ENCODE data around the gene SLC35F3. TPM values are rescaled to one million over a fixed set of nuclear protein-coding genes. Genes with fewer than 3 reads are reported as not detected.

The SLC35F3 gene
- total and polyA plus RNA-seq, 9 of the 15 experiments (the other 6 are each of a cell fraction or from before 2014, with no cell fraction given): 0.04 to 0.07 (median 0.04) TPM; not detected in 6

GRCh38 chr1:233936842-233937241 lies 32.4 kb downstream of the SLC35F3 start:
- TF ChIP-seq MAFG (tag; conservative IDR thresholded peaks at IDR 0.05): peak; percentile 60; the same call in 1 of the 2 replicates
- peak; percentile 42 for TF ChIP-seq MAFF (IDR thresholded peaks at IDR 0.05; ENCODE audit: low read length)
- TF ChIP-seq ZNF316 (IDR thresholded peaks at IDR 0.05): peak; percentile 56
- TF ChIP-seq C11orf30 (IDR thresholded peaks at IDR 0.05; ENCODE audit: low read depth): peak; percentile 58; the same call in 1 of the 2 replicates
- TF ChIP-seq BCOR (IDR thresholded peaks at IDR 0.05): no peak
- TF ChIP-seq RUNX1 (IDR thresholded peaks at IDR 0.05; ENCODE audit: low read depth): no peak
- no peak for TF ChIP-seq E2F3 (CRISPR knock-in tag; IDR thresholded peaks at IDR 0.05)
- no peak for TF ChIP-seq HNRNPK (IDR thresholded peaks at IDR 0.05; ENCODE audit: low read depth, low read length, poor library complexity, severe bottlenecking)
- TF ChIP-seq ZFX (CRISPR knock-in tag; IDR thresholded peaks at IDR 0.05): no peak
- TF ChIP-seq HDAC6 (IDR thresholded peaks at IDR 0.05; ENCODE audit: low read depth, low read length): no peak
- TF ChIP-seq ZNF449 (CRISPR knock-in tag; IDR thresholded peaks at IDR 0.05): no peak
- TF ChIP-seq STAT5A (IDR thresholded peaks at IDR 0.05; ENCODE audit: borderline replicate concordance, low read length): no peak
- TF ChIP-seq TRIM28 (IDR thresholded peaks at IDR 0.05): no peak
- Histone ChIP-seq H3K9ac (ENCODE audit: insufficient read depth in 1 of 2, low read depth in 2 of 2, low read length in 2 of 2) (no peak overlapping the region), H2AFZ (ENCODE audit: low read depth, low read length) (no peak overlapping the region), H3K9me1 (ENCODE audit: control insufficient read depth, insufficient read depth, low read length) (no peaks in the 10 kb centered on the region), H3K4me3 (no peak overlapping the region), H3K4me1 (replicated peaks in 1 of 2; ENCODE audit: control insufficient read depth in 2 of 2, insufficient read depth in 2 of 2, low read length in 2 of 2) (no peaks in the 10 kb centered on the region), H3K36me3 (ENCODE audit: control insufficient read depth, insufficient read depth, low read length) (no peaks in the 10 kb centered on the region), H3K4me2 (ENCODE audit: insufficient read depth, low read length) (no peak overlapping the region), H3K27me3 (ENCODE audit: control insufficient read depth in 2 of 2, insufficient read depth in 2 of 2, low read length in 2 of 2) (peaks cover 0 to 5% of the 10 kb centered on the region in 2 experiments; a peak in 2 of 5 replicates), H3K27ac (ENCODE audit: extremely low read depth, low read depth, low read length) (no peak overlapping the region), H3K79me2 (ENCODE audit: control insufficient read depth, insufficient read depth, low read length) (no peaks in the 10 kb centered on the region), H4K20me1 (replicated peaks; ENCODE audit: control insufficient read depth, insufficient read depth, low read length) (no peaks in the 10 kb centered on the region), H3K9me3 (replicated peaks; ENCODE audit: control insufficient read depth, insufficient read depth, low read depth, low read length) (no peaks in the 10 kb centered on the region)
- ChIA-PET POLR2A (no interaction called here), CTCF (ENCODE audit: low intra/inter-chr PET ratio) (no interaction called here)
- no peak for FAIRE-seq
- in situ Hi-C loops (cut with MboI) (no loop called here), intact Hi-C loops (cut with micrococcal nuclease) (no loop called here)
- WGBS (ENCODE audit: insufficient coverage, low coverage, missing lambda C conversion rate): 0% methylated on average over 3 of the region's 3 CpGs
- ATAC-seq: no peak
- no peak for DNase-seq (ENCODE audit: extremely low read depth in 1 of 4, low spot score in 3 of 4)
- no TSS peak for BruUV-seq (replicated peaks)

Data from K562 (cell line).